ENCODE data around the gene LGR6.

GRCh38 chr1:202252271-202252670, 58.7 kb downstream of the LGR6 start:
- no peak for TF ChIP-seq CTCF (conservative IDR thresholded peaks at IDR 0.05; ENCODE audit: low read depth, low read length)
- TF ChIP-seq EZH2 (IDR thresholded peaks at IDR 0.05; ENCODE audit: low read length, unreplicated experiment), result no peak
- TF ChIP-seq EZH2phosphoT487 (IDR thresholded peaks at IDR 0.05; ENCODE audit: borderline replicate concordance, low read length), result no peak

All from PC-3 (cell line).